Measurements from ENCODE around the gene CASP7.
A peak's percentile ranks its signal among the peaks of the same experiment; 100 is the strongest.

CASP7 gene

DNA sequence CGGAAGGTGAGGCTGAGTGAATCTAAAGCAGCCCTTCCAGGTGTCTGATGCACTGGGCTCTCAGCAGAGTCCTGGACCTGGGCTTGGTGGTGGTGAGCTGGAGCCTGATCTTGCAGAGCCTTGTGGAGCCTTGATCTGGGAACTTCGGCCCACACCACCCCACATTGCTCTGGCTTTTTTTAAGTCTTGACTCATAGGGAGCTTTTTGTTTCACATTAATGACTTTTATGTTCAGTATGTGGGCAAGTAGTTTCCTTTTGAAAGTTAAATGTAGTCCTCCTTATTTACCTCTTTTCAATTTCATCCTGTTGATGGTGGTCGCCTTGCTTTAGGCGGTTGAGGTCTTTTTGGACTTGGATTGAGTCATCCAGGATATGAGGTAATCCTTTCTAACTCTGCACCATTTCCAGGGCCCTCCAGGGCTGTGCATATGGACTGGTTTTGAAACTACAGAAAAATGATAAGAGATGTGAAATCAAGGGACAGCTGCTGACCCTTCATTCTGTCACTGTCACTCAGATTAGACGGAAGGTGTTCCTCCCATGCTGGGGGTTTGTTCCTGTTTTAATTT, 12.9 kb upstream of the CASP7 start:
- DNase-seq: peak in 1 of 2 donors; percentile 31

GRCh38 chr10:113680190-113681111, 739 bp downstream of the CASP7 start:
- peak; percentile 67 to 78 for DNase-seq

- peak in 1 of 2 donors; percentile 9 for DNase-seq
These were observed 2.1 kb downstream of the CASP7 start for GRCh38 chr10:113681533-113682470.

DNA sequence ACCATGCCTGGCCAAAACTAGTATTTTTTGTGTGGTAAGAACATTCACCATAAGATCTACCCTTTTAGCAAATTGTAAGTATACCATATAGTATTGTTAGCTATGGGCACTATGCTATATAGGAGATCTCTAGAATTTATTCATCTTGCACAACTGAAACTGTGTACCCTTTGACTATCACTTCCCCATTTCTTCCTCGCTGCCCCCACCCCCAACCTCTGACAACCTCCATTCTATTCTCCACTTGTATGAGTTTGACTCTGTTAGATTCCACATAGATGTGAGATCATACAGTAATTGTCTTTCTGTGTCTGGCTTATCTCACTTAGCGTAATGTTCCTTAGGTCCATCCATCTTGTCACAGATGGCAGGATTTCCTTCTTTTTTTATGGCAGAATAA, 3.6 kb downstream of the CASP7 start:
- DNase-seq: no peak

- DNase-seq: no peak
These were observed 6.3 kb downstream of the CASP7 start for GRCh38 chr10:113686028-113686427.

- DNase-seq: no peak
These were observed 7.3 kb downstream of the CASP7 start for GRCh38 chr10:113687037-113687436.

DNA sequence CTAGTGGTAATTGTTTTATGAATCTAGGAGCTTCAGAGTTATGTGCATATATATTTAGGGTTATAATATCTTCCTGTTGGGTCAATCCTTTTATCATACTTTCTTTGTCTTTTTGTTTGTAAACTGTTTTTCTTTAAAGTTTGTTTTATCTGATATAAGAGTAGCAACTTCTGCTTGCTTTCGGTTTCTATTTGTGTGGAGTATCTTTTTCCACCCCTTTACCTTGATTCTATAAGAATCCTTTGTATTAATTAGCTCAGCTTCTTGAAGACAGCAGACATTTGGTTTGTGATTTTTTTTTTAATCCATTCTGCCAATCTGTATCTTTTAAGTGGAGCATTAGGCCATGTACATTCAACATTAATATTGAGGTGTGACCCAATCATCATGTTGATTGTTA, 9.3 kb downstream of the CASP7 start:
- no peak for DNase-seq

GRCh38 chr10:113689574-113689973, 9.9 kb downstream of the CASP7 start:
- no peak for DNase-seq

DNA sequence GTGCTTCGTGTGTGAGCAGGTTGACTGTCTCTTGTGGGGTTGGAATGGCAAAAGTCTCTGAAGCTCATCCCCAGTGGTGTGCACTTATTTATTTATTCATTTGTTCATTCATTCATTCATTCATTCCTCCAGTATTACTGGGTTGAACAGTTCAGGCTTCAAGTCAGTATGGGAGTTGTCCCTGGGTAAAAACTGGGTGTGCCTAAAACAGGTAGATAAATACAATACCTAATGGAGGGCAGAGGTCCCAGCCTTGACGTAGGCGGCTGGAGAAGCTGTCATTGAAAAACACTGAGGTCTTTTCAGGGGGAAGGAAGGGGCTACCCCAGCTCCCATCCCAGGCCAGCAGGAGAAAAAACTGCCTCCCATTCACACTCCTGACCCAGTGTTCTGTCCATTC, 11.0 kb downstream of the CASP7 start:
- DNase-seq: no peak

DNA sequence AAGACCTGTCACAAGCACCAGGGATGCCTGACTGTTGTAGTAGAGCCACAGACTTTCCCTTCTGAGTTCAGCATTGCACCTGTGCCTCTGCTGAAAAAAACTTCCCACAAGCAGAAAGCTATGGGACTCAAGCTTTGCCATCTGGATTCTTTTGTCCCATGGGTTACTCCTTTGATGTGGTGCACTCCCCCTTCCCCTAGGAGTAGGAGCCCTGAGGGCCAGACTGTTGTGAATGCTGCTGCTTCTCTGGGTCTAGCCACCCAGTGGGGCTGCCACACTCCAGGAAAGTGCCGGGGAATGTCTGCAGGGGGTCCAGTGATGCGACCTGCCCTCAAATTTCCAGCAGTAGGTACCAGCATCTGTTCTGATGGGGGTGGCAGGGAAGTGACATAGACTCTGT, 11.7 kb downstream of the CASP7 start:
- no peak for DNase-seq

DNA sequence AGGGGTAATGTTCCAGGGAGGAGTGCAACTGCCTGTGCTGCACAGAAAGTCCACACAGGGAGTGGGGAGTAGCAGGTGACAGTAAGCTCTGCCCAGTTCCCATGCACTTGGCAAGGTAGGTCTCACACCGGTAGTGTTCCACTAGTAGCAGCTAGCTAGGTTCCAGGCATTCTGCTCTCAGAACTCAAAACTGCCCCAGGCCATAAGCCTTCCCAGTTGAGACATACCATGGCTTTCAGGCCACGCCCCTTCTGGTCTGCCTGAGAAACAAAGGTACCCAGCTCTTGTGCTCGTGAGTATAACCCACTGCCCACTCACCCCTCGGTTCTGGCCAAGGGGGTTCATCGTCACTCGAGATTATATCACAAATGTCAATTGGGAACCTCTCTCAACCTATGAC, 12.6 kb downstream of the CASP7 start:
- no peak for DNase-seq

DNA sequence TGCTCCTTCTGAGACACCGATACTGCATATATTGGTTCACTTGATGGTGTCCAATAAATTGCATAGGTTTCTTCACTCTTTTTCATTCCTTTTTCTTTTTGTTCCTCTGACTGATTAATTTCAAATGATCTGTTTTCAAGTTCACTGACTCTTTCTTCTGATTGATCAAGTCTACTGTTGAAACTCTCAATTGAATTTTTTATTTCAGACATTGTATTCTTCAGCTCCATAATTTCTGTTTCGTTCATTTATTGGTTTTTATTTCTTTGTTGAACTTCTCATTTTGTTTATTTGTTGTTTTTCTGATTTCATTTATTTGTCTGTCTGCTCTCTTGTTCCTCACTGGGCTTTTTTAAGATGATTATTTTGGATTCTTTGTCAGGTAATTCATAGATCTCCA, 13.6 kb downstream of the CASP7 start:
- DNase-seq: no peak

DNA sequence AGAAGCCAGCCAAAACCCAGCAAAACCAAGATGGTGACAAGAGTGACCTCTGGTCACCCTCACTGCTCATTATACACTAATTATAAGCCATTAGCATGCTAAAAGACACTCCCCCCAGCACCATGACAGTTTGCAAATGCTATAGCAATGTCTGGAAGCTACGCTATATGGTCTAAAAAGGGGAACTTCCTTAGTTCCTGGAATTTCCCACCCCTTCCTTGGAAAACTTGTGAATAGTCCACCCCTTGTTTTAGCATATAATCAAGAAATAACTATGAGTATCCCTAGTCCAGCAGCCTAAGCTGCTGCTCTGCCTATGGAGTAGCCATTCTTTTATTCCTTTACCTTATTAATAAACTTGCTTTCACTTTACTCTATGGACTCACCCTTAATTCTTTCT, 16.0 kb downstream of the CASP7 start:
- peak in 1 of 2 donors; percentile 27 for DNase-seq

GRCh38 chr10:113697595-113697994, 17.9 kb downstream of the CASP7 start:
- DNase-seq: no peak

DNA sequence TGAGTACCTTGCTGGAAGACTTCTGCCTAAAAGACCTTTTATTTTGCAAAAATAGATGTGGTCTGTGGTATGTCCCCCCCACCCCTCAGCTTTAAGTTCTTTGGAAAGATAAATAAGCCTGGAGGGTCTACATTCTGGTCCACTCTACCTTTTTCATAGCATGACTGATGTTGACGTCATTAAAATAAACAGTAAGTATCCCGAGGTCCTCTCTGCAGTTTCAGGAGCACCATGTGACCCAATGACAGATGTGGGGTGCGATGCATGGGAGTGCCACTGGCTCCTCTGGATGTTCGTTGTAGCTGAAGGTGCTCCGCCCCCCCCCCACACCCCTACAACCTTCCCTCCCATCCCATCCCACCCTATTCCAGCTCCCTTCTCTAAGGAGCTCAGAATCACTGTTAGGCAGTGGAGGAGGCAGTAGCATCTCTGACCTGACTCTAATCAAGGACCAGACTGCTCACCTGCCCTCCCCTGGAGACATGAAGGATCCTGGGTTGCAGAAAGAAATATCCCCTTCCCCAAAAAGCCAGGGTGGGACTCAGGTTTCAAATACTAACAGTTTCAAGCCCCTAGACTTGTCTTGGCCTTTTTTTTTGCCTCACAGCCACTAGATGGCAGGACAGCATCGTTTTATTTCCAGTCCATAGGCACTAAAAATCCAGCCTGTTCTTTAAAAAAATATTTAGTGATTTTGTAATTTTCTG, 25.1 kb downstream of the CASP7 start:
- DNase-seq: peak; percentile 17 to 30

DNA sequence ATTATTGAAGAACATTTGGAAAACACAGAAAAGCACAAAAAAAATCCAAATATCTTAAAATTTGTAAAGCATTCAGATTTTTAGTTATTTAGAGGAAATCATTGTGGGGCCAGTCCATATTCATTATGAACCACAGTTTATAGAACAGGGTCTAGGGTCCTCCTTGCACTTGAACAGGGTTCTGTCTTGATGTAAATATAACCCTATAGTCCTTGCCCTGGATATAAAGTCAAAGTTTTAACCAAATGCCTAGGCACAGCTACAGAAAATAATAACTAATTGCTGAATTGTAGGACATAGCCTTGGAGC, 25.6 kb downstream of the CASP7 start:
- DNase-seq: no peak

- DNase-seq: no peak
These were observed 26.9 kb downstream of the CASP7 start for GRCh38 chr10:113706623-113707022.

DNA sequence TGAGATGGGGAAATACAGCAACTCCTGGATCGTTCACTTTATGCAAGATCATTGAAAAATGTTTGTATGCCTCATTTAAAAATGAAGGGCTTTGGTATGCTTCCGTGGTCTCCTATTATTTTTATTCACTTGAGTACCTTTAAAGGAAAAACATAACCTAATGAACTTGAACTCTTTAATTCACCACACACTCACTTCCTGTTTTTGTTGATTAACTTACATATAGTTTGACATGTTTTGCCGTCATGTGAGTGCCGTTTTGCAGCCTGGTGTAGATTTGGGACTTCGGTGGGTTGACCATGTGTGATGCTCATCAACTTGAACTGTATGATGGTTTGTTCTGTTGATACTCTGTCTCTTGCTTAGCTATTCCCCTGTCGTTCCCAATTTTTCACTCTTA, 28.9 kb downstream of the CASP7 start:
- DNase-seq: no peak

GRCh38 chr10:113709221-113709838, 29.6 kb downstream of the CASP7 start:
- DNase-seq: no peak

DNA sequence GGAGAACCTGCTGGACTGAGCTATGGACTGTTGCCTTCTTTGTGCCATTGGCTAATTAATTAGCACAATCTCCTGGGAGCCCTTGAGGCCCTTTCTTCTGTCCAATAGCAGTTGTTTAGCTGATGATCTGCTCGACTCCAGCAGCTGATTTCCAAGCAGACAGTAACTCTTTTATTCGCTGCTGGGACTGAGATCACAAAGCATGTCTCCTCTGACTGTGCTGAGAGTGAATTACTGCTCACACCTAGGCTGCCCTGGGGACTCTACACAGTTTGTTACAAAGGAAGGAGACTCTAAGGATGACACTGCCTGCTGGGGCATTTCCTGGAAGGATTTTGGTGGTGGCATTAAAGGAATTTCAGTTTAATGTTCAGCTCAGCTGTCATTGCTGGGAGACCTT, 31.4 kb downstream of the CASP7 start:
- DNase-seq: no peak

DNA sequence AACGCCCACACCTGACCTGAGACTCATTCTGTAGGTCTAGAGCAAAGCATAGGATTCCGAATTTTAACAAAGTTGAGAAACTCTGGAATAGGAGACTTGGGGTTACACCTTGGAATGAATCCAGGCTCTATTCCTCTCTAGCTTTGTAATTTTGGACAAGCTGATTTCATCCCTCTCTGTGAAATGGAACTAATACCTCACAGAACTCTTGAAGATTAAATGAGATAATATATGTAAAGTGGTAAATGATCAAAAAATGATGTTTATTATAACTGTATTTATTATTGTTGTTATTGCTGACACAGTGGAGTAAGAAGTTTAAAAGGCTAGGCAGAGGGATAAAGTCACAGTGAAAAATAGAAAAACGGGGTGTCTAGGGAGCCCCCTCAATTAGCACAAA, 32.3 kb downstream of the CASP7 start:
- no peak for DNase-seq
